HAP-1 (cell line): ENCODE results near the gene MARK1.
"Not testable (repeated sequence)": the region's sequence is repeated elsewhere in the genome, so short reads cannot be mapped to it uniquely, and the experiment has no call there.

ENCODE experiments used
- DNase-seq, 2 experiments: peaks; one replicate each; pipeline ENCODE4 v3.0.0-alpha.2; 2016 to 2020; ENCODE audit warnings: low spot score in 2 of 2
- H3K27me3 ChIP-seq: fragments of 250-450 bp; sonication (Bioruptor Pico); 2 replicates; pipeline ENCODE4 v1.5.1; 2020; ENCODE audit warnings: low read depth, mild to moderate bottlenecking, moderate library complexity
- H3K36me3 ChIP-seq: fragments of 250-450 bp; sonication (Bioruptor Pico); replicated peaks from 2 replicates; pipeline ENCODE4 v1.5.1; 2020; ENCODE audit warnings: mild to moderate bottlenecking
- H3K4me1 ChIP-seq: fragments of 250-450 bp; sonication (Bioruptor Pico); 2 replicates; pipeline ENCODE4 v1.5.1; 2020; ENCODE audit warnings: mild to moderate bottlenecking
- H3K4me3 ChIP-seq: fragments of 250-450 bp; sonication (Bioruptor Pico); 2 replicates; pipeline ENCODE4 v1.5.1; 2020; ENCODE audit warnings: mild to moderate bottlenecking, moderate library complexity
- H3K9me3 ChIP-seq: fragments of 250-450 bp; sonication (Bioruptor Pico); 2 replicates; pipeline ENCODE4 v1.5.1; 2020; ENCODE audit warnings: mild to moderate bottlenecking, moderate library complexity
- in situ Hi-C: fragments of 300-500 bp; cut with MboI; formaldehyde crosslinking; loops from 3 replicates; pipeline ENCODE4 v1.14.3; 2020; ENCODE audit warnings: low sequenced_read_pairs, inconsistent platforms, mixed read lengths

MARK1 gene

GRCh38 chr1:220673921-220674320, 146.0 kb downstream of the MARK1 start:
- no peaks in the 10 kb centered on the region for H3K36me3 ChIP-seq
- DNase-seq: no peak

DNA sequence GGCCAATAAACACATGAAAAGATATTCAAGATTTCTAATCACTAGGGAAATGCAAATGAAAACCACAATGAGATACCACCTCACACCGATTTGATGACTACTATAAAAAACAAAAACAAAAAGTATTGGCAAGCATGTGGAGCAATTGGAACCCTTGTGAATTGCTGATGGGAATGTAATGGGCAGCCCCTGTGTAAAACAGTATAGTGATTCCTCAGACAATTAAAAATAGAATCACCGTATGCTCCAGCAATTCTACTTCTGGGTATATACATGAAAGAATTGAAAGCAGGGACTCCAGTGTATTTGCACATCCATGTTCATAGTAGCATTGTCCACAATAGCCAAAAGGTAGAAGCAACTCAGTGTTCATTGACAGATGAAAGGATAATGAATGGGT, 149.3 kb downstream of the MARK1 start:
- peaks cover 5% of the 10 kb centered on the region for H3K27me3 ChIP-seq
- H3K4me1 ChIP-seq: peaks cover 2% of the 10 kb centered on the region; the same call in 1 of the 2 replicates
- no peaks in the 10 kb centered on the region for H3K36me3 ChIP-seq
- H3K4me3 ChIP-seq: no peak overlapping the region
- no peak for DNase-seq
- H3K9me3 ChIP-seq: no peaks in the 10 kb centered on the region
- in situ Hi-C loops: no loop called here

More at GRCh38 chr1:220673921-220674320, 146.0 kb downstream of the MARK1 start:
- no peaks in the 10 kb centered on the region for H3K9me3 ChIP-seq
- in situ Hi-C loops: no loop called here
- H3K4me1 ChIP-seq: no peaks in the 10 kb centered on the region
- no peak overlapping the region for H3K4me3 ChIP-seq
- H3K27me3 ChIP-seq: peaks cover 5% of the 10 kb centered on the region

GRCh38 chr1:220680085-220680687, 152.2 kb downstream of the MARK1 start:
- Histone ChIP-seq H3K27me3 (no peaks in the 10 kb centered on the region), H3K4me3 (no peak overlapping the region), H3K4me1 (peaks cover 2% of the 10 kb centered on the region; the same call in 1 of the 2 replicates), H3K9me3 (no peaks in the 10 kb centered on the region), H3K36me3 (no peaks in the 10 kb centered on the region)
- in situ Hi-C loops: no loop called here
- peak; percentile 39 to 47 for DNase-seq

DNA sequence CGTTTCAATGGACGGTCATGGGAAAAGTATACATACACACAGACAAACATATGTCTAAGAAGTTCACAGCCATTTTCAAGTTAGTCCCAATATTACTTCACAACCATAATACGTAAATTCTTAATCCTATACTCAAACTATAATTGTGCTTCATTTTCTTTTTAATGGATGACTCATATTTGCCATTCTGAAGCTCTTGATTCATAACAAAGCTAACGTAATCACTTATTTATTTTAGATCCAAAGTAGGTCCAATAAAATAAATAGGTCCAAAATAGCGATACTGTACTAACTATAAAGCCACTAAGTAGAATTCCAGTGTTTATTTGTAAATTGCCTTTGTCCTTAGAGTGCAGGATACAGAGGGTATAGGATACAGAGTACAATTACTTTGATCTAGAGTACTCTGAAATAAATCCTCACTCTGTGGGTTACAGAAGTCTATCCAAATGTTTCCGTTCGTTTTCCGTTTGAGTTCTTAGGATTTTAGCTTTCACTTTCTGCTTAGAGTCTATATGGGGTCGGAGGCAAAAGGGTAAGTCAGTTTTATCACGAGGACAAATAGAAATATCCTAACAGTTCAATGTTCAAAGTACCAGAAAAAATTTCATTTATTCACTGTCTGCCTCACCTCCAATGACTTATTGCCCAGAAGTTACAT, 153.4 kb downstream of the MARK1 start:
- Histone ChIP-seq H3K9me3 (no peaks in the 10 kb centered on the region), H3K4me1 (peaks cover 2% of the 10 kb centered on the region; the same call in 1 of the 2 replicates), H3K4me3 (no peak overlapping the region), H3K27me3 (no peaks in the 10 kb centered on the region), H3K36me3 (no peaks in the 10 kb centered on the region)
- in situ Hi-C loops: no loop called here
- DNase-seq: no peak

- Histone ChIP-seq H3K9me3 (no peaks in the 10 kb centered on the region), H3K27me3 (no peaks in the 10 kb centered on the region), H3K4me3 (no peak overlapping the region), H3K4me1 (peaks cover 2% of the 10 kb centered on the region; the same call in 1 of the 2 replicates), H3K36me3 (no peaks in the 10 kb centered on the region)
- no peak for DNase-seq
- in situ Hi-C loops: no loop called here
These were observed 155.1 kb downstream of the MARK1 start for GRCh38 chr1:220682901-220683576.

DNA sequence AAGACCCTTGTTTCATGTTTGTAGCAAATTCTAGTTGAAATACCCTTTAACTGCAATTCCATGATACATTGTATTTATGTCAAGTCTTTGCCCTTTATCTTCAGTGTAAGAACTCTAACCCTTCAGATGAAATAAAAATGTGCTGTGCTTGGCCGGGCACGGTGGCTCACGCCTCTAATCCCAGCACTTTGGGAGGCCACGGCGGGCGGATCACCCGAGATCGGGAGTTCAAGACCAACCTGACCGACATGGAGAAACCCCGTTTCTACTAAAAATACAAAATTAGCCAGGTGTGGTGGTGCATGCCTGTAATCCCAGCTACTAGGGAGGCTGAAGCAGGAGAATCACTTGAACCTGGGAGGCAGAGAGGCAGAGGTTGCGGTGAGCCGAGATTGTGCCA, 155.8 kb downstream of the MARK1 start:
- H3K9me3 ChIP-seq, in situ Hi-C loops, DNase-seq, H3K27me3 ChIP-seq, H3K4me1 ChIP-seq, H3K4me3 ChIP-seq, H3K36me3 ChIP-seq: not testable (repeated sequence)

- H3K27me3 ChIP-seq: no peaks in the 10 kb centered on the region
- no peaks in the 10 kb centered on the region for H3K36me3 ChIP-seq
- H3K4me3 ChIP-seq: no peak overlapping the region
- in situ Hi-C loops: no loop called here
- H3K9me3 ChIP-seq: no peaks in the 10 kb centered on the region
- peaks cover 2% of the 10 kb centered on the region; the same call in 1 of the 2 replicates for H3K4me1 ChIP-seq
- no peak for DNase-seq
These were observed 157.0 kb downstream of the MARK1 start for GRCh38 chr1:220684890-220685289.

- Histone ChIP-seq H3K4me3 (no peak overlapping the region), H3K27me3 (no peaks in the 10 kb centered on the region), H3K4me1 (peaks cover 2% of the 10 kb centered on the region; the same call in 1 of the 2 replicates), H3K9me3 (no peaks in the 10 kb centered on the region), H3K36me3 (no peaks in the 10 kb centered on the region)
- DNase-seq: no peak
- in situ Hi-C loops: no loop called here
These were observed 157.9 kb downstream of the MARK1 start for GRCh38 chr1:220685879-220686278.

GRCh38 chr1:220687809-220688208, 159.9 kb downstream of the MARK1 start:
- Histone ChIP-seq H3K9me3 (no peaks in the 10 kb centered on the region), H3K4me3 (no peak overlapping the region), H3K4me1 (peaks cover 7% of the 10 kb centered on the region), H3K27me3 (no peaks in the 10 kb centered on the region), H3K36me3 (no peaks in the 10 kb centered on the region)
- in situ Hi-C loops: no loop called here
- DNase-seq: no peak

GRCh38 chr1:220689666-220690065, 161.7 kb downstream of the MARK1 start:
- H3K9me3 ChIP-seq: no peaks in the 10 kb centered on the region
- in situ Hi-C loops: no loop called here
- H3K4me3 ChIP-seq: no peak overlapping the region; the same call in 1 of the 2 replicates
- H3K4me1 ChIP-seq: peaks cover 7% of the 10 kb centered on the region
- no peaks in the 10 kb centered on the region for H3K36me3 ChIP-seq
- no peak for DNase-seq
- no peaks in the 10 kb centered on the region for H3K27me3 ChIP-seq

DNA sequence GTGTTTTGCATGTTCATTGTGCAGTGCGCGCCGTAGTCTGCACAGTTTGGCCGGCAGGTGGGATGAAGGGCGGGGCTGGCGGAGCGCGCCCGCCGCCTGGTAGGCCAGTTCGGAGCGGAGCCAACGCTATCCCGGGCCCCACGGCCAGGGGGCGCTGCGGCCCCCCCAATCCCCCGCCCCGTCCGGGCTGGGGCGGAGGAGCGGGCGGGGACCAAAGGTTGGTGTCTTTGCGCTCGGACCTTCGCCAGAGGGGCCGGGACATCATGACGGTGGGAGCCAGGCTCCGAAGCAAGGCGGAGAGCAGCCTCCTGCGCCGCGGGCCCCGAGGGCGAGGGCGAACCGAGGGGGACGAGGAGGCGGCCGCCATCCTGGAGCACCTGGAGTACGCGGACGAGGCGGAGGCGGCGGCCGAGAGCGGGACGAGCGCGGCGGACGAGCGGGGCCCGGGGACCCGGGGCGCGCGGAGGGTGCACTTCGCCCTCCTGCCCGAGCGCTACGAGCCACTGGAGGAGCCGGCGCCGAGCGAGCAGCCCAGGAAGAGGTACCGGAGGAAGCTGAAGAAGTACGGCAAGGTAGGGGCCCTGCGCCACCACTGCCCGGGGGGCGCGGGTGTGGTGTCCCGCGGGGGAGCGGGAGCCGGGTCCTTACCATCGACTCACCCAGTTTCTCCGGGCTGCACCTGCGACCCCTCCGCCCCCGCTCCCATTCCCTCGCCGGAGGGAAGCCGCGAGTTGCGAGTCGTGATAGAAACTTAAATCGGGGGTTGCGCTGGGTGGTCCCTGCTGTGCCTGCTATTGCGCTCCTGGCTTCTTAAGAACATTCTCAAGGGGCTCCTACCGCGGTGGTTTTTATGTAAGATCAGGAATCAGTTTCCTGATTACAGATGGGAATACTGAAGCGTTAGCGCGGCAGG, 162.5 kb downstream of the MARK1 start, which contains the start of gene C1orf115:
Gene C1orf115, plus strand, starts transcription at position 224 of the 913 bp plus-strand sequence. Its CDS starts 40 bp downstream, at position 264.
- Histone ChIP-seq H3K9me3 (no peaks in the 10 kb centered on the region), H3K4me1 (peaks cover 7% of the 10 kb centered on the region), H3K36me3 (no peaks in the 10 kb centered on the region), H3K4me3 (peak within 1 kb of the TSS; percentile 66), H3K27me3 (no peaks in the 10 kb centered on the region)
- in situ Hi-C loops: no loop called here
- DNase-seq: peak; percentile 74 to 90

- Histone ChIP-seq H3K4me1 (peaks cover 7% of the 10 kb centered on the region), H3K36me3 (no peaks in the 10 kb centered on the region), H3K9me3 (no peaks in the 10 kb centered on the region), H3K27me3 (no peaks in the 10 kb centered on the region), H3K4me3 (peak overlapping the region; percentile 66)
- in situ Hi-C loops: no loop called here
- DNase-seq: no peak
These were observed 163.2 kb downstream of the MARK1 start for GRCh38 chr1:220691053-220691684.
